Measurements from ENCODE around the gene CEMIP2.

DNA sequence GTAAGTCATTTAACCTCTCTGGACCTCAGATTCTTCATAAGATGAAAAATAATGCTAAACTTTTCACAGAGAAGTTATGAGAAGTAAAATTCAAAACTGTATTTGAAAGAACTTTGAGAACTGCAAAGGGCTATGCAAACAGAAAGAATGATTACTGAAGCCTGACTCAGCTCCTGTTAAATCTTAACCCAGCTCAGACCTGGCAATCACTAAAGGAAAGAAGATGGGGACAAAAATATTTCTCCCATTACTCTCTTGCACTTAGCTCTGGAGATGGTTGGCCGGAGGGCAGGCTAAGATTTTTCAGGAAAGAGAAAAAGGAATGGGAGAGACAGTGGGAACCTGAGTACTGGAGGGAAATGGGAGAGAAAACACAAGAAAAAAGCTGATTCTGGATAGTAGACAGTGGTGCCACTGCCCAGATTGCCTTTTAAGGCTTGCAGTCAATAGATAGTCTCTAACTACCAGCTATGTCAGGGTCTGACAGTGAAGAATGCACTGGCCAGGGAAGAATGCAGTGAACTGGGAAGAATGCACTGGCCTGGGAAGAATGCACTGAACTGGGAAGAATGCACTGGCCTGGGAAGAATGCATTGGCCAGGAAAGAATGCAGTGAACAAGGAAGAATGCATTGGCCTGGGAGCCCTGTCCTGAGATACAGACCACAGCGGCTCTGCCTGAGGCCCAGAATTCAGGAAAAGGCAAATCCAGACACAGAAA lies 25.2 kb upstream of the CEMIP2 start:
- TF ChIP-seq TAF1 (IDR thresholded peaks at IDR 0.05; ENCODE audit: borderline replicate concordance, low read depth, low read length) (no peak), RAD21 (IDR thresholded peaks at IDR 0.05; ENCODE audit: low read length) (no peak), MXI1 (IDR thresholded peaks at IDR 0.05; ENCODE audit: low read depth, low read length) (no peak), TEAD4 (IDR thresholded peaks at IDR 0.05; ENCODE audit: borderline replicate concordance, insufficient read depth) (no peak; the same call in 1 of the 2 replicates), POLR2AphosphoS5 (IDR thresholded peaks at IDR 0.05; ENCODE audit: low read depth, low read length) (no peak), YY1 (IDR thresholded peaks at IDR 0.05; ENCODE audit: low read depth) (no peak), JUND (IDR thresholded peaks at IDR 0.05) (no peak)
- TF ChIP-seq, protein P1, sequence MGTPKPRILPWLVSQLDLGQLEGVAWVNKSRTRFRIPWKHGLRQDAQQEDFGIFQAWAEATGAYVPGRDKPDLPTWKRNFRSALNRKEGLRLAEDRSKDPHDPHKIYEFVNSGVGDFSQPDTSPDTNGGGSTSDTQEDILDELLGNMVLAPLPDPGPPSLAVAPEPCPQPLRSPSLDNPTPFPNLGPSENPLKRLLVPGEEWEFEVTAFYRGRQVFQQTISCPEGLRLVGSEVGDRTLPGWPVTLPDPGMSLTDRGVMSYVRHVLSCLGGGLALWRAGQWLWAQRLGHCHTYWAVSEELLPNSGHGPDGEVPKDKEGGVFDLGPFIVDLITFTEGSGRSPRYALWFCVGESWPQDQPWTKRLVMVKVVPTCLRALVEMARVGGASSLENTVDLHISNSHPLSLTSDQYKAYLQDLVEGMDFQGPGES (IDR thresholded peaks at IDR 0.05; ENCODE audit: low read depth, low read length), result no peak
- TF ChIP-seq, protein P2, sequence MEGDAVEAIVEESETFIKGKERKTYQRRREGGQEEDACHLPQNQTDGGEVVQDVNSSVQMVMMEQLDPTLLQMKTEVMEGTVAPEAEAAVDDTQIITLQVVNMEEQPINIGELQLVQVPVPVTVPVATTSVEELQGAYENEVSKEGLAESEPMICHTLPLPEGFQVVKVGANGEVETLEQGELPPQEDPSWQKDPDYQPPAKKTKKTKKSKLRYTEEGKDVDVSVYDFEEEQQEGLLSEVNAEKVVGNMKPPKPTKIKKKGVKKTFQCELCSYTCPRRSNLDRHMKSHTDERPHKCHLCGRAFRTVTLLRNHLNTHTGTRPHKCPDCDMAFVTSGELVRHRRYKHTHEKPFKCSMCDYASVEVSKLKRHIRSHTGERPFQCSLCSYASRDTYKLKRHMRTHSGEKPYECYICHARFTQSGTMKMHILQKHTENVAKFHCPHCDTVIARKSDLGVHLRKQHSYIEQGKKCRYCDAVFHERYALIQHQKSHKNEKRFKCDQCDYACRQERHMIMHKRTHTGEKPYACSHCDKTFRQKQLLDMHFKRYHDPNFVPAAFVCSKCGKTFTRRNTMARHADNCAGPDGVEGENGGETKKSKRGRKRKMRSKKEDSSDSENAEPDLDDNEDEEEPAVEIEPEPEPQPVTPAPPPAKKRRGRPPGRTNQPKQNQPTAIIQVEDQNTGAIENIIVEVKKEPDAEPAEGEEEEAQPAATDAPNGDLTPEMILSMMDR (IDR thresholded peaks at IDR 0.05), result no peak
- TF ChIP-seq, protein P3, sequence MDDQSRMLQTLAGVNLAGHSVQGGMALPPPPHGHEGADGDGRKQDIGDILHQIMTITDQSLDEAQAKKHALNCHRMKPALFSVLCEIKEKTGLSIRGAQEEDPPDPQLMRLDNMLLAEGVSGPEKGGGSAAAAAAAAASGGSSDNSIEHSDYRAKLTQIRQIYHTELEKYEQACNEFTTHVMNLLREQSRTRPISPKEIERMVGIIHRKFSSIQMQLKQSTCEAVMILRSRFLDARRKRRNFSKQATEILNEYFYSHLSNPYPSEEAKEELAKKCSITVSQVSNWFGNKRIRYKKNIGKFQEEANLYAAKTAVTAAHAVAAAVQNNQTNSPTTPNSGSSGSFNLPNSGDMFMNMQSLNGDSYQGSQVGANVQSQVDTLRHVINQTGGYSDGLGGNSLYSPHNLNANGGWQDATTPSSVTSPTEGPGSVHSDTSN (IDR thresholded peaks at IDR 0.05), result no peak
- TF ChIP-seq, protein P4, sequence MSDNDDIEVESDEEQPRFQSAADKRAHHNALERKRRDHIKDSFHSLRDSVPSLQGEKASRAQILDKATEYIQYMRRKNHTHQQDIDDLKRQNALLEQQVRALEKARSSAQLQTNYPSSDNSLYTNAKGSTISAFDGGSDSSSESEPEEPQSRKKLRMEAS (IDR thresholded peaks at IDR 0.05; ENCODE audit: low read depth), result no peak
- TF ChIP-seq, protein P5, sequence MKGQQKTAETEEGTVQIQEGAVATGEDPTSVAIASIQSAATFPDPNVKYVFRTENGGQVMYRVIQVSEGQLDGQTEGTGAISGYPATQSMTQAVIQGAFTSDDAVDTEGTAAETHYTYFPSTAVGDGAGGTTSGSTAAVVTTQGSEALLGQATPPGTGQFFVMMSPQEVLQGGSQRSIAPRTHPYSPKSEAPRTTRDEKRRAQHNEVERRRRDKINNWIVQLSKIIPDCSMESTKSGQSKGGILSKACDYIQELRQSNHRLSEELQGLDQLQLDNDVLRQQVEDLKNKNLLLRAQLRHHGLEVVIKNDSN (IDR thresholded peaks at IDR 0.05; ENCODE audit: borderline replicate concordance, low read depth), result no peak
